Neural crest cell (in vitro differentiated cells): ENCODE measurements around the gene DSCAM. TPM values are rescaled to one million over a fixed set of nuclear protein-coding genes. Genes with fewer than 3 reads are reported as not detected.
A peak's percentile ranks its signal among the peaks of the same experiment; 100 is the strongest.

Experiments used
- DNase-seq: peaks from one replicate; pipeline ENCODE4 v3.0.0; 2021; ENCODE audit warnings: low read depth, mixed read lengths, low spot score
- H3K27ac Mint-ChIP-seq: one replicate; pipeline ENCODE4 v1.8.0; 2021; ENCODE audit warnings: mild to moderate bottlenecking, mixed read lengths; ENCODE audit not compliant: unreplicated experiment
- H3K27me3 Mint-ChIP-seq: 2 replicates; pipeline ENCODE4 v1.8.0; 2021; ENCODE audit warnings: low read depth, mild to moderate bottlenecking, mixed read lengths
- H3K36me3 Mint-ChIP-seq: 2 replicates; pipeline ENCODE4 v1.8.0; 2021; ENCODE audit warnings: low read depth, mild to moderate bottlenecking, mixed read lengths
- H3K4me1 Mint-ChIP-seq: 2 replicates; pipeline ENCODE4 v1.8.0; 2021; ENCODE audit warnings: mixed read lengths
- H3K4me3 Mint-ChIP-seq: one replicate; pipeline ENCODE4 v1.8.0; 2021; ENCODE audit warnings: mild to moderate bottlenecking, mixed read lengths
- H3K9me3 Mint-ChIP-seq: 2 replicates; pipeline ENCODE4 v1.8.0; 2021; ENCODE audit warnings: mixed read lengths
- total RNA-seq: library from RNA; stranded (reverse); gene quantifications from 2 replicates; pipeline ENCODE4 v1.2.1, GENCODE V29; 2021
- TF ChIP-seq, protein P1 (sequence below): fragments of 200-600 bp; sonication (generic); conservative IDR thresholded peaks from 2 replicates; pipeline ENCODE4 v1.5.0; 2021; ENCODE audit warnings: antibody characterized with exemption, mild to moderate bottlenecking

Gene DSCAM
- total RNA-seq, 1 donor from 2014 or later, result 0.19 TPM

GRCh38 chr21:40130476-40130875, 716.5 kb downstream of the DSCAM start:
- Mint-ChIP-seq H3K36me3 (no peaks in the 10 kb centered on the region), H3K4me1 (no peaks in the 10 kb centered on the region), H3K27ac (no peak overlapping the region), H3K27me3 (no peaks in the 10 kb centered on the region), H3K4me3 (no peak overlapping the region), H3K9me3 (peaks cover 3% of the 10 kb centered on the region)
- DNase-seq, result no peak
- TF ChIP-seq, protein P1, sequence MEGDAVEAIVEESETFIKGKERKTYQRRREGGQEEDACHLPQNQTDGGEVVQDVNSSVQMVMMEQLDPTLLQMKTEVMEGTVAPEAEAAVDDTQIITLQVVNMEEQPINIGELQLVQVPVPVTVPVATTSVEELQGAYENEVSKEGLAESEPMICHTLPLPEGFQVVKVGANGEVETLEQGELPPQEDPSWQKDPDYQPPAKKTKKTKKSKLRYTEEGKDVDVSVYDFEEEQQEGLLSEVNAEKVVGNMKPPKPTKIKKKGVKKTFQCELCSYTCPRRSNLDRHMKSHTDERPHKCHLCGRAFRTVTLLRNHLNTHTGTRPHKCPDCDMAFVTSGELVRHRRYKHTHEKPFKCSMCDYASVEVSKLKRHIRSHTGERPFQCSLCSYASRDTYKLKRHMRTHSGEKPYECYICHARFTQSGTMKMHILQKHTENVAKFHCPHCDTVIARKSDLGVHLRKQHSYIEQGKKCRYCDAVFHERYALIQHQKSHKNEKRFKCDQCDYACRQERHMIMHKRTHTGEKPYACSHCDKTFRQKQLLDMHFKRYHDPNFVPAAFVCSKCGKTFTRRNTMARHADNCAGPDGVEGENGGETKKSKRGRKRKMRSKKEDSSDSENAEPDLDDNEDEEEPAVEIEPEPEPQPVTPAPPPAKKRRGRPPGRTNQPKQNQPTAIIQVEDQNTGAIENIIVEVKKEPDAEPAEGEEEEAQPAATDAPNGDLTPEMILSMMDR, result no peak

DNA sequence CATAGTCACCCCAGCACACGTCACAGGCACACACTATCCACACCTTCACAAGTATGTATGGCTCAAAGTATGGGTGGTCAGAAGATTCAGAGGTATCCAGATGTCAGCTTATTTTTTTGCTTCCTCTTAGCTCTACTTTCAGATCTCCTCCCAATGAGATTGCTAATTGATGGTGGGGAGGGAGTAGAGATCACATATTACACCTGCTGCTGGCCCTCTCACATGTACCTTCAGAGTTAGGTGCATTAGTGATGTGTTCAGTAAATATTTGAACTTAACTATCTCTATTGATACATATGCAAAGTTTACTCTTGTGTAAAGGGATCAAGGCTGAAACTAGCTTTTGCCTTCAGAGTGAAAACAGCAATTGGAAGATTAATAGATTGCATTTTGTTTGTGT, 717.1 kb downstream of the DSCAM start:
- Mint-ChIP-seq H3K4me1 (no peaks in the 10 kb centered on the region), H3K36me3 (no peaks in the 10 kb centered on the region), H3K9me3 (peaks cover 3% of the 10 kb centered on the region), H3K4me3 (no peak overlapping the region), H3K27me3 (no peaks in the 10 kb centered on the region), H3K27ac (no peak overlapping the region)
- TF ChIP-seq, protein P1, result no peak
- no peak for DNase-seq

DNA sequence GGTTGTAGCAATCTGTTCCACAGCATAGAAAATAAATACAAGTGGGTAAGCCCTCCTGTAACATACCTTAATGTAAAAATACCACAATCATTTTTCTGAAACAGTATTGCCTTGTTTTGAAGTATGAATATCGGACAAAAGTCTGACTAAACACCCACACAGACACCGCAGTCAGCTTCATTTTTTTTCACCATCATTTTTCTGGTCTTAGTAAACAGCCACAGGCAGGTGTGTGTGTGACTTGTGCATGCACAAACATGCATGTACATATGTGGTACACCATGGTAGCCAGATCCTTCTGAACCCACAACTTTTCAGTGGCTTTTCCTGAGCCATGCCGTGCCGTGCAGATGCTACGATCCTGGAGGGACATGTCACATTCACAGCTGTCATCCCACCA, 718.1 kb downstream of the DSCAM start:
- Mint-ChIP-seq H3K27me3 (no peaks in the 10 kb centered on the region), H3K36me3 (no peaks in the 10 kb centered on the region), H3K9me3 (peaks cover 3% of the 10 kb centered on the region), H3K4me3 (no peak overlapping the region), H3K27ac (no peak overlapping the region), H3K4me1 (no peaks in the 10 kb centered on the region)
- TF ChIP-seq, protein P1, result no peak
- no peak for DNase-seq

DNA sequence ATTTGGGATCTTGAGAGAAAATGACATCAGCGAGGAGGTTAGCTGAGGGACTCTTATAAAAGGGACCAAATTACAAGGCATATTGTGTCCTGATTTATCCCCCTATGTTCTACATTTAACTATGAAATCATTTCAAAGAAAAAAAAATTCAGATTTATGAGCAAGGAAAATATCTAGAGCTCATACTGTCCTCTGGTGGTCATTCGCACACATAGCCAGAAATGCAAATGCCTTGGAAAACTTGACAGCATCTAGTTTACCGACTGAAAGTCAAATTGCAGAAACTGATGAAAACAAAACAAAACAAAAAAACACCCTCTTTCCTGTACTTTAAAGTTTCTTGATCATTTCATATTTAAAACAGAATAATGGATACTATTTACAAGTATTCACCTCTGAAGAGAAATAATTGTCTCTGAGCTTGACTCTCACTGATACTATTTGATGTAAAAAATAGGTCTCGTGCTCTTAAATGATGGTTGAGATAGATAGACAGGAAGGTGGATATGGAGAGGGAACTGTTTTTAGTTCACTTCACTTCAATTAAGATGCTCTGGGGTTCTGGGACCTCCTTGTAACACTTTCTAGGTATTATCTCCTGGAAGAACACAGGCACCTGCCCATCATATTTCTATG, 725.9 kb downstream of the DSCAM start:
- peaks cover 4% of the 10 kb centered on the region for H3K27me3 Mint-ChIP-seq
- H3K27ac Mint-ChIP-seq, result no peak overlapping the region
- TF ChIP-seq, protein P1, result peak; percentile 96
- no peaks in the 10 kb centered on the region for H3K4me1 Mint-ChIP-seq
- no peak for DNase-seq
- peaks cover 2% of the 10 kb centered on the region for H3K9me3 Mint-ChIP-seq
- no peaks in the 10 kb centered on the region for H3K36me3 Mint-ChIP-seq
- no peak overlapping the region for H3K4me3 Mint-ChIP-seq

- DNase-seq, result no peak
- Mint-ChIP-seq H3K4me3 (no peak overlapping the region), H3K36me3 (no peaks in the 10 kb centered on the region), H3K27ac (no peak overlapping the region), H3K4me1 (no peaks in the 10 kb centered on the region), H3K27me3 (peaks cover 4% of the 10 kb centered on the region), H3K9me3 (no peaks in the 10 kb centered on the region)
- TF ChIP-seq, protein P1, result no peak
These were observed 728.4 kb downstream of the DSCAM start for GRCh38 chr21:40118527-40118926.
